Psoas muscle (tissue), 8 donors: ENCODE data around the gene ELL3. TPM values are rescaled to one million over a fixed set of nuclear protein-coding genes. Genes with fewer than 3 reads are reported as not detected.
"Not testable (repeated sequence)": the region's sequence is repeated elsewhere in the genome, so short reads cannot be mapped to it uniquely, and the experiment has no call there.

Experiments
- ATAC-seq, 4 donors: fragments of 200-7000 bp; cut with Tn5 transposase; one replicate each; pipeline ENCODE4 v1.9.1; 2020; ENCODE audit warnings: moderate library complexity in 3 of 4, mild to moderate bottlenecking in 2 of 4
- DNase-seq, 2 donors: peaks; one replicate each; pipeline ENCODE4 v3.0.0-alpha.2; 2020
- H3K27ac ChIP-seq: fragments of 200-600 bp; one replicate; pipeline ENCODE4 v1.8.0; 2022
- H3K27me3 ChIP-seq, 3 donors: fragments of 200-600 bp in 1 of 3; one replicate each; pipeline versions ENCODE4 v1.6.1 to v1.8.0; 2013 to 2022; ENCODE audit warnings: low read length in 2 of 3, mild to moderate bottlenecking in 2 of 3, moderate library complexity in 1 of 3; ENCODE audit not compliant: insufficient read depth in 3 of 3
- H3K36me3 ChIP-seq, 2 donors: fragments of 200-600 bp in 1 of 2; one replicate each; pipeline versions ENCODE4 v1.6.1 to v1.8.0; 2013 to 2022; ENCODE audit warnings: low read depth in 1 of 2, mild to moderate bottlenecking in 1 of 2, moderate library complexity in 1 of 2; ENCODE audit not compliant: insufficient read depth in 1 of 2
- H3K4me1 ChIP-seq: fragments of 200-600 bp; one replicate; pipeline ENCODE4 v1.8.0; 2022
- H3K4me3 ChIP-seq: fragments of 200-600 bp; one replicate; pipeline ENCODE4 v1.8.0; 2022; ENCODE audit warnings: mild to moderate bottlenecking
- H3K9me3 ChIP-seq: fragments of 200-600 bp; one replicate; pipeline ENCODE4 v1.8.0; 2022
- WGBS, 3 donors: extraction: QIAGEN DNeasy Blood & Tissue Kit; methylation state at CpG; one replicate each; pipeline versions ENCODE4 v1.1.6 to v1.1.7; 2013; 5-methylcytosine and 5-hydroxymethylcytosine counted together
- intact Hi-C, 2 donors: fragments of 100-400 bp; cut with DNase I; formaldehyde crosslinking; loops; one replicate each; pipeline versions ENCODE4 v1.11.0 to v1.14.2; 2022
- polyA plus RNA-seq, 3 donors: library from polyadenylated mRNA; stranded (reverse); fragments of 200-250 nt; gene quantifications; one replicate each; pipeline ENCODE4 v1.2.3, GENCODE V29; 2013
- total RNA-seq, 4 donors: library from RNA; stranded (reverse); fragmentation: NEBNext Ultra II Directional in 2 of 4; extraction: Animal tissue kit (Norgen Biotek cat#: 25700) in 2 of 4; gene quantifications; one replicate each; pipeline versions ENCODE4 v1.2.1 to v1.2.4, GENCODE V29; 2021 to 2023
- TF ChIP-seq, protein P1 (sequence below): fragments of 200-600 bp; IDR thresholded peaks from one replicate; pipeline ENCODE4 v1.8.0; 2022; ENCODE audit warnings: antibody characterized with exemption
- donor health status: healthy with polysubstance abuse.
- donor health status: DM: no; HTN: no; CAD: no; lungs with moderate emphysema.
- donor health status: Bipolar disorder and iron deficiency.
- donor health status: healthy.
- donor health status: DM: yes; HTN: yes; CAD: no.
- donor health status: DM: no; HTN: no; CAD: no.
- donor health status: DM: no; HTN: no; CAD: no.
- donor health status: DM: yes; HTN: yes; CAD: no.

ELL3 gene
- total and polyA plus RNA-seq, 7 donors = 1.3 to 8.5 (median 2.4) TPM

DNA sequence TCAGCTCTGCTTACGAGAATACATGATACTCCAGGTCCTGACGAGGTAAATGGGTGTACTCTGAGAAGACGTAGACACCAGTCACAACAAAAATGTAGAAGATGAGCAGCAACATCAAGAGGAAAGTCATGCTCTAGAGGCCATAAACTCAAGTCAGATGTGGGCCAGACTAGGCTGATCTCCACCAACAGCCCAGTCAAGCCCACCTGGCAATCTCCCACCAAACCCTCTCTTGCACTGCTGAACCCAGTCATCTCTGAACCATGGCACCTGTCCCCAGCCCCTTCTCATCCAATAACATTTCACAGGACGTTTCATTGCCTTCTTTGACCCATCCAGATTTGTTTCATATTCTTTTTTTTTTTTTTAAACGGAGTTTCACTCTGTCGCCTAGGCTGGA is 41.4 kb downstream of the ELL3 start:
- Histone ChIP-seq H3K27me3 (no peaks in the 10 kb centered on the region), H3K9me3 (no peaks in the 10 kb centered on the region), H3K4me3 (no peak overlapping the region), H3K27ac (no peak overlapping the region), H3K4me1 (no peaks in the 10 kb centered on the region), H3K36me3 (no peaks in the 10 kb centered on the region)
- TF ChIP-seq, protein P1, sequence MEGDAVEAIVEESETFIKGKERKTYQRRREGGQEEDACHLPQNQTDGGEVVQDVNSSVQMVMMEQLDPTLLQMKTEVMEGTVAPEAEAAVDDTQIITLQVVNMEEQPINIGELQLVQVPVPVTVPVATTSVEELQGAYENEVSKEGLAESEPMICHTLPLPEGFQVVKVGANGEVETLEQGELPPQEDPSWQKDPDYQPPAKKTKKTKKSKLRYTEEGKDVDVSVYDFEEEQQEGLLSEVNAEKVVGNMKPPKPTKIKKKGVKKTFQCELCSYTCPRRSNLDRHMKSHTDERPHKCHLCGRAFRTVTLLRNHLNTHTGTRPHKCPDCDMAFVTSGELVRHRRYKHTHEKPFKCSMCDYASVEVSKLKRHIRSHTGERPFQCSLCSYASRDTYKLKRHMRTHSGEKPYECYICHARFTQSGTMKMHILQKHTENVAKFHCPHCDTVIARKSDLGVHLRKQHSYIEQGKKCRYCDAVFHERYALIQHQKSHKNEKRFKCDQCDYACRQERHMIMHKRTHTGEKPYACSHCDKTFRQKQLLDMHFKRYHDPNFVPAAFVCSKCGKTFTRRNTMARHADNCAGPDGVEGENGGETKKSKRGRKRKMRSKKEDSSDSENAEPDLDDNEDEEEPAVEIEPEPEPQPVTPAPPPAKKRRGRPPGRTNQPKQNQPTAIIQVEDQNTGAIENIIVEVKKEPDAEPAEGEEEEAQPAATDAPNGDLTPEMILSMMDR = no peak
- DNase-seq (no peak), ATAC-seq (no peak)
- WGBS, 3 donors = 77 to 82% (median 81%) methylated on average over 6 of the region's 6 CpGs
- intact Hi-C loops = no loop called here

DNA sequence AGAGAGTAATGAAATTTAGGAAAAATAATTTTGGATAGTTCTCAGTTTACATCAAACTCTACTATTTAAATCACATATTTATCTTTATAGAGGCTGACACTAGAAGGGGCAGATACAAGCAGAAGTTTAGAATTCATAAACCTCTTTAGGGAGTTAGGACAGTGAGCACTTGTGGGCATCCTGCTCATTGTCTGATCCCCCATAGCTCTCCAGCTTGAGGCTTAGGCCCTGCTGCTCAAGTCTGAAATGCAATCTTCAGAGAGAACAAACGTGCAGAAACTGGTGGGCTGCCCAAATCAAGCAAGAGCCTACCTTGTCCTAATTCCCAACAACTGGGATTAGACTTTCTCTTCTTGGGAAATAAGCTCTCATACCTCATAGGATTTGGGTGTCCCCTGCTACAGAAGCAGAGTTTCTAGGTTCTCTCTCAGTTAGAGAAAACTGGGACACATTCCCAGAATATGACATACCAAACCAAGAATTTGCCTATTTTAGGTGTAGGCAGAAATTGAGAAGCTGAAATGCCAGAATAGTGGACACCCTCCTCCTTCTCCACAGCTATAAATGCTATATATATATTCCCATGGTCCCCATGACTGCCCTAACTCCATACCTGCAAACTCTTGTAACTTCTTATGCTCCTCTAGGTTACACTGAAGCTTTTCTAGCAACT is 48.6 kb downstream of the ELL3 start:
- intact Hi-C loops, H3K9me3 ChIP-seq, ATAC-seq: not testable (repeated sequence)

DNA sequence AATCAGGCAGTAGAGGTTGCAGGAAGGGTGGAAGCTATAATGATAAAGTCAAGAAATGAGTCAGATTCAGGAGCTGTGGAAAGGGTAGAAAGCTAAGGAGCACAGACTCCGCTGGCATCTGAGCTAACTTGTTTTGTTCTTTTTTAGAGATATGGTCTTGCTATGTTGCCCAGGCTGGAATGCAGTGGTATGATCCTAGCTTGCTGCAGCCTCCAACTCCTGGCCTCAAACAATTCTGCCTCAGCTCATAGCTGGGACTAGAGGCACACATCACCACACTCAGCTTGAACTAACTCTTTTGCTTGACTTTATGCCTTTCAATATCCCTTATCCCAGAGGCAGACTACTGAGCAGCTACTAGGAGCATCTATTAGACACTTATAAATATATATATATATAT is 50.5 kb downstream of the ELL3 start:
- H3K9me3 ChIP-seq, ATAC-seq, H3K27ac ChIP-seq, H3K36me3 ChIP-seq, intact Hi-C loops, H3K4me1 ChIP-seq, H3K27me3 ChIP-seq, DNase-seq, H3K4me3 ChIP-seq: not testable (repeated sequence)
- 100% methylated on average over 1 of the region's 1 CpG for WGBS, 3 donors

More for the DNA sequence above, 48.6 kb downstream of the ELL3 start:
- DNase-seq, H3K36me3 ChIP-seq, H3K4me3 ChIP-seq, H3K27ac ChIP-seq, H3K4me1 ChIP-seq, H3K27me3 ChIP-seq: not testable (repeated sequence)
- WGBS, 3 donors = 27 to 48% (median 39%) methylated on average over 1 of the region's 1 CpG

DNA sequence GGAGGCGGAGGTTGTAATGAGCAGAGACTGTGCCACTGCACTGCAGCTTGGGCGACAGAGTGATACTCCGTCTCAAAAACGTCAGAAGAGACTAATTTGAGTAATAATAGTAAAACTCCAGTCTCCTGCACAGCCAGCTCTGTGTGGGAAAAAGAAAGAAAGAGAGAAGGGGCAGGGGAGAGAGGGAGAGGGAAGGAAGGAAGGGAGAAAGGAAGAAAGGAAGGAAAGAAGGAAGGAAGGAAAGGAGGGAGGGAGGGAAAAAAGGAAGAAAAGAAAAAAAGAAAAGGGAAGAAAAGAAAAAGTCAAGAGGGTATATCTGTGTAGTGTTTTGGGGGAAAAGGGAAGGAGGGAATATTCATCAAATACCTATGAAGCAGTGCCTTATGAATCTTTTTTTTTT is 53.6 kb downstream of the ELL3 start:
- H3K27ac ChIP-seq = no peak overlapping the region

More for the DNA sequence above, 53.6 kb downstream of the ELL3 start:
- H3K4me1 ChIP-seq = no peaks in the 10 kb centered on the region
- no peak for ATAC-seq
- WGBS, 3 donors = 68 to 80% (median 73%) methylated on average over 4 of the region's 4 CpGs
- intact Hi-C loops = no loop called here
- no peak overlapping the region for H3K4me3 ChIP-seq
- H3K36me3 ChIP-seq = no peaks in the 10 kb centered on the region
- H3K27me3 ChIP-seq = no peaks in the 10 kb centered on the region
- TF ChIP-seq, protein P1 = no peak
- H3K9me3 ChIP-seq = no peaks in the 10 kb centered on the region
- no peak for DNase-seq

Other genes with a start within 250 kb of the ELL3 start
- 10 to 100 TPM; 19.3 to 37.3 (median 27.9) TPM for gene PPIP5K1, start 186.8 kb downstream of the ELL3 start, total RNA-seq
- gene PPIP5K1, start 186.8 kb downstream of the ELL3 start, polyA plus RNA-seq = 10 to 100 TPM in 1 of 3 donors, 1 to 10 TPM in 2; 4.5 to 14.2 (median 5.2) TPM
- under 1 TPM in 1 of 4 donors, not detected in 3; 0.21 TPM for gene CKMT1B, start 182.9 kb downstream of the ELL3 start, total RNA-seq
- gene CKMT1B, start 182.9 kb downstream of the ELL3 start, polyA plus RNA-seq = under 1 TPM in 2 of 3 donors, not detected in 1; 0.10 to 0.14 TPM
- gene STRC, start 158.2 kb downstream of the ELL3 start, total RNA-seq = under 1 TPM in 3 of 4 donors, not detected in 1; 0.08 to 0.62 (median 0.20) TPM
- gene STRC, start 158.2 kb downstream of the ELL3 start, polyA plus RNA-seq = under 1 TPM in 2 of 3 donors, not detected in 1; 0.10 to 0.31 TPM
- 1 to 10 TPM in 3 of 4 donors, under 1 TPM in 1; 0.87 to 1.4 (median 1.2) TPM for gene CATSPER2, start 128.1 kb downstream of the ELL3 start, total RNA-seq
- gene CATSPER2, start 128.1 kb downstream of the ELL3 start, polyA plus RNA-seq = 1 to 10 TPM in 2 of 3 donors, under 1 TPM in 1; 0.80 to 3.2 (median 3.1) TPM
- not detected for gene CKMT1A, start 83.1 kb downstream of the ELL3 start, total RNA-seq
- gene CKMT1A, start 83.1 kb downstream of the ELL3 start, polyA plus RNA-seq = under 1 TPM; 0.03 to 0.14 (median 0.12) TPM
- 10 to 100 TPM; 49.5 to 81.9 (median 66.7) TPM for gene PDIA3, start 30.5 kb downstream of the ELL3 start, total RNA-seq
- gene PDIA3, start 30.5 kb downstream of the ELL3 start, polyA plus RNA-seq = 10 to 100 TPM; 48.0 to 89.0 (median 50.0) TPM
- 1,000 to 10,000 TPM in 1 of 4 donors, 100 to 1,000 TPM in 3; 471 to 1,023 (median 623) TPM for gene SERF2, start 15.4 kb upstream of the ELL3 start, total RNA-seq
- gene SERF2, start 15.4 kb upstream of the ELL3 start, polyA plus RNA-seq = 1,000 to 10,000 TPM; 1,091 to 1,648 (median 1,147) TPM
- under 1 TPM; 0.18 to 0.30 (median 0.21) TPM for gene SERINC4, start 23.3 kb upstream of the ELL3 start, total RNA-seq
- under 1 TPM; 0.15 to 0.93 (median 0.57) TPM for gene SERINC4, start 23.3 kb upstream of the ELL3 start, polyA plus RNA-seq
- 10 to 100 TPM; 17.7 to 28.0 (median 18.9) TPM for gene HYPK, start 23.6 kb upstream of the ELL3 start, total RNA-seq
- gene HYPK, start 23.6 kb upstream of the ELL3 start, polyA plus RNA-seq = 10 to 100 TPM in 2 of 3 donors, under 1 TPM in 1; 0.77 to 36.5 (median 26.4) TPM
- gene MFAP1, start 47.7 kb upstream of the ELL3 start, total RNA-seq = 10 to 100 TPM; 18.0 to 21.4 (median 20.7) TPM
- gene MFAP1, start 47.7 kb upstream of the ELL3 start, polyA plus RNA-seq = 10 to 100 TPM; 17.2 to 31.4 (median 23.5) TPM
- gene WDR76, start 50.0 kb upstream of the ELL3 start, total RNA-seq = under 1 TPM; 0.47 to 0.88 (median 0.75) TPM
- gene WDR76, start 50.0 kb upstream of the ELL3 start, polyA plus RNA-seq = under 1 TPM; 0.34 to 0.70 (median 0.59) TPM